ENCODE data around the gene THG1L.

DNA sequence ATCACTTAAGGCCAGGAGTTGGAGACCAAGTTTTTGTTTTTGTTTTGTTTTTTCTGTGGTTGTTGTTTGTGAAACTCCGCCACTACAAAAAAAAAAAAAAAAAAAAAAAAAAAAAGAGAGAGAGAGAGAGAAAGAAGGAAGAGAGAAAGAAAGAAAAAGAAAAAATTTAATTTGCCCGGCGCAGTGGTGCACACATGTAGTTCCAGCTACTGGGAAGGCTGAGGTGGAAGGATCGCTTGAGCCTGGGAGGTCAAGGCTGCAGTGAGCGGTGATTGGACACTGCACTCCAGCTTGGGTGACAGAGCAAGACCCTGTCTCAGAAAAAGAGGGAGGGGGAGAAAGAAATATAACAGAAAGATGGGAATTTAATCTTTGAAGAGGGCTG, 902 bp downstream of the THG1L start:
- TF ChIP-seq RARB (CRISPR knock-in tag; IDR thresholded peaks at IDR 0.05) = no peak
- TF ChIP-seq TOX (CRISPR knock-in tag; IDR thresholded peaks at IDR 0.05; ENCODE audit: borderline replicate concordance) = no peak
